ENCODE measurements around the gene IL22RA2.

DNA sequence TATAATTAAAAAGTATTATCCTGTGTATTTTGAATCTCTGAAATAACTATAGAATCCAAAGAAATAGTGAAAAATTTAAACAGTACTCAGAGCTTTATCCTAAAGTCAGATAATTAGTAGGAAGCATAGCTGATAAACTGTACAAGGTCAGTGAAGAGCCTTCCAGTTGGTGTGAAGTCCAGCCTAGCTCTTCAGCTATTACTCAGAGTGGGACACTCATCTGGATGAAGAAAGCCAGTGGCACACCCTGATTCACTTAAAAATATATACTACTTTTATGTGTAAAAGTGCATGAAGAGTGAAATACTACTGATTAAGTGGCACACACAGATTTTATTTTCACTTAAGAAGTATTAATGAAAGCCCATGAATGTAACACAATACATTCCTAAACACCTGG is 42.7 kb upstream of the IL22RA2 start:
- TF ChIP-seq, protein P1, sequence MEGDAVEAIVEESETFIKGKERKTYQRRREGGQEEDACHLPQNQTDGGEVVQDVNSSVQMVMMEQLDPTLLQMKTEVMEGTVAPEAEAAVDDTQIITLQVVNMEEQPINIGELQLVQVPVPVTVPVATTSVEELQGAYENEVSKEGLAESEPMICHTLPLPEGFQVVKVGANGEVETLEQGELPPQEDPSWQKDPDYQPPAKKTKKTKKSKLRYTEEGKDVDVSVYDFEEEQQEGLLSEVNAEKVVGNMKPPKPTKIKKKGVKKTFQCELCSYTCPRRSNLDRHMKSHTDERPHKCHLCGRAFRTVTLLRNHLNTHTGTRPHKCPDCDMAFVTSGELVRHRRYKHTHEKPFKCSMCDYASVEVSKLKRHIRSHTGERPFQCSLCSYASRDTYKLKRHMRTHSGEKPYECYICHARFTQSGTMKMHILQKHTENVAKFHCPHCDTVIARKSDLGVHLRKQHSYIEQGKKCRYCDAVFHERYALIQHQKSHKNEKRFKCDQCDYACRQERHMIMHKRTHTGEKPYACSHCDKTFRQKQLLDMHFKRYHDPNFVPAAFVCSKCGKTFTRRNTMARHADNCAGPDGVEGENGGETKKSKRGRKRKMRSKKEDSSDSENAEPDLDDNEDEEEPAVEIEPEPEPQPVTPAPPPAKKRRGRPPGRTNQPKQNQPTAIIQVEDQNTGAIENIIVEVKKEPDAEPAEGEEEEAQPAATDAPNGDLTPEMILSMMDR (IDR thresholded peaks at IDR 0.05), result no peak
- TF ChIP-seq POLR2A (IDR thresholded peaks at IDR 0.05), result no peak
